Gastroesophageal sphincter (tissue), 4 donors: ENCODE data around the gene GALNTL6. TPM values are rescaled to one million over a fixed set of nuclear protein-coding genes. Genes with fewer than 3 reads are reported as not detected.

Source experiments
- ATAC-seq: fragments of 150-250 bp; one replicate; pipeline ENCODE4 v1.9.1; 2016; ENCODE audit warnings: mild to moderate bottlenecking, moderate library complexity
- H3K27ac ChIP-seq, 4 donors: fragments of 200-600 bp; sonication (generic) in 3 of 4; 1 replicate in 3 of 4; 2 replicates in 1 of 4; pipeline ENCODE4 v1.5.1; 2016 to 2019
- H3K27me3 ChIP-seq: fragments of 200-600 bp; sonication (generic); one replicate; pipeline ENCODE4 v1.5.1; 2019
- H3K36me3 ChIP-seq, 2 donors: fragments of 200-600 bp; sonication (generic); one replicate each; pipeline ENCODE4 v1.5.1; 2019; ENCODE audit warnings: control low read depth in 1 of 2
- H3K4me1 ChIP-seq, 3 donors: fragments of 200-600 bp; sonication (generic); 1 replicate in 2 of 3; 2 replicates in 1 of 3; pipeline ENCODE4 v1.5.1; 2016 to 2019; ENCODE audit warnings: control low read depth in 2 of 3
- H3K4me3 ChIP-seq, 2 donors: fragments of 200-600 bp; sonication (generic); one replicate each; pipeline ENCODE4 v1.5.1; 2019; ENCODE audit warnings: mild to moderate bottlenecking in 1 of 2, moderate library complexity in 1 of 2
- H3K9me3 ChIP-seq, 3 donors: fragments of 200-600 bp; sonication (generic); one replicate each; pipeline ENCODE4 v1.5.1; 2017 to 2019; ENCODE audit warnings: control low read depth in 2 of 3
- EP300 ChIP-seq: sonication (generic); formaldehyde crosslinking; IDR thresholded peaks from one replicate; pipeline ENCODE4 v1.6.1; 2017; ENCODE audit warnings: antibody characterized with exemption, mild to moderate bottlenecking
- POLR2A ChIP-seq, 2 donors: fragments of 450-650 bp; IDR thresholded peaks; one replicate each; pipeline ENCODE4 v1.6.1; 2017; ENCODE audit warnings: antibody characterized with exemption in 2 of 2, mild to moderate bottlenecking in 2 of 2, moderate library complexity in 1 of 2
- POLR2AphosphoS5 ChIP-seq: sonication (generic); formaldehyde crosslinking; IDR thresholded peaks from one replicate; pipeline ENCODE4 v1.6.1; 2017; ENCODE audit warnings: antibody characterized with exemption
- WGBS, 2 donors: methylation state at CpG; one replicate each; pipeline ENCODE4 v1.1.5; 2018; ENCODE audit warnings: low coverage in 1 of 2; 5-methylcytosine and 5-hydroxymethylcytosine counted together
- total RNA-seq, 4 donors: library from RNA; depleted of rRNA; stranded (reverse); fragments of >200 nt; gene quantifications; one replicate each; pipeline ENCODE4 v1.1.0, GENCODE V29; 2016
- TF ChIP-seq, protein P1 (sequence below), 4 experiments: fragments of 200-600 bp in 2 of 4; fragments of 450-650 bp in 2 of 4; sonication (generic) in 1 of 4; IDR thresholded peaks; one replicate each; pipeline ENCODE4 v1.5.1; 2017 to 2019; ENCODE audit warnings: antibody characterized with exemption in 4 of 4, mild to moderate bottlenecking in 2 of 4, moderate library complexity in 2 of 4

The GALNTL6 gene
- total RNA-seq, 4 donors from 2014 or later: not detected

- WGBS, 2 donors: 78 to 85% methylated on average over 4 to 5 of the region's 5 CpGs
- H3K27ac ChIP-seq: no peak overlapping the region
- no peak overlapping the region for H3K4me3 ChIP-seq
- no peaks in the 10 kb centered on the region for H3K4me1 ChIP-seq
- no peak for TF ChIP-seq POLR2A (IDR thresholded peaks at IDR 0.05)
- no peak for TF ChIP-seq POLR2AphosphoS5
- TF ChIP-seq, protein P1, sequence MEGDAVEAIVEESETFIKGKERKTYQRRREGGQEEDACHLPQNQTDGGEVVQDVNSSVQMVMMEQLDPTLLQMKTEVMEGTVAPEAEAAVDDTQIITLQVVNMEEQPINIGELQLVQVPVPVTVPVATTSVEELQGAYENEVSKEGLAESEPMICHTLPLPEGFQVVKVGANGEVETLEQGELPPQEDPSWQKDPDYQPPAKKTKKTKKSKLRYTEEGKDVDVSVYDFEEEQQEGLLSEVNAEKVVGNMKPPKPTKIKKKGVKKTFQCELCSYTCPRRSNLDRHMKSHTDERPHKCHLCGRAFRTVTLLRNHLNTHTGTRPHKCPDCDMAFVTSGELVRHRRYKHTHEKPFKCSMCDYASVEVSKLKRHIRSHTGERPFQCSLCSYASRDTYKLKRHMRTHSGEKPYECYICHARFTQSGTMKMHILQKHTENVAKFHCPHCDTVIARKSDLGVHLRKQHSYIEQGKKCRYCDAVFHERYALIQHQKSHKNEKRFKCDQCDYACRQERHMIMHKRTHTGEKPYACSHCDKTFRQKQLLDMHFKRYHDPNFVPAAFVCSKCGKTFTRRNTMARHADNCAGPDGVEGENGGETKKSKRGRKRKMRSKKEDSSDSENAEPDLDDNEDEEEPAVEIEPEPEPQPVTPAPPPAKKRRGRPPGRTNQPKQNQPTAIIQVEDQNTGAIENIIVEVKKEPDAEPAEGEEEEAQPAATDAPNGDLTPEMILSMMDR (IDR thresholded peaks at IDR 0.05): no peak
- no peak for TF ChIP-seq EP300
- no peak for ATAC-seq
- H3K9me3 ChIP-seq: no peaks in the 10 kb centered on the region
- no peaks in the 10 kb centered on the region for H3K27me3 ChIP-seq
- H3K36me3 ChIP-seq: no peaks in the 10 kb centered on the region
Observed at GRCh38 chr4:172927096-172927814, 1114.1 kb downstream of the GALNTL6 start.

DNA sequence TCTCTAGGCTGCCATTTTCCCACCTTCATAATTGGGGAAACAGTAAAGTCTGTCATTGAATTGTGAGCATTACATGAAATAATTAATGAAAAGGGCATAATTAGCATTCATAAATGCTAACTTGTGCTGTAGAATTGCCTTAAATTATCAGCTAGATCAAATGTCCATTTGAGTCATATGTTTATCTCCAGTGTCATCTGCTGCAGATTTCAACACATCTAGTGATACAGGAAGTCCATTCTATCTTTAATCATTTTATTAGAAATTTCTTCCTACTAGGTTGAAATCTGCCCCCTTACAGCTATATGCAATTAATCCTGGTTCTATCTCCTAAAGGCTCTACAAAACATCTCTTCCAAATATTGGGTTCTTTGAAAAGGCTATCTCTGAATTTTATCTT, 1115.1 kb downstream of the GALNTL6 start:
- Histone ChIP-seq H3K36me3 (no peaks in the 10 kb centered on the region), H3K4me3 (no peak overlapping the region), H3K9me3 (no peaks in the 10 kb centered on the region), H3K27ac (no peak overlapping the region), H3K4me1 (no peaks in the 10 kb centered on the region), H3K27me3 (no peaks in the 10 kb centered on the region)
- ATAC-seq: no peak
- TF ChIP-seq, protein P1 (IDR thresholded peaks at IDR 0.05): no peak
- TF ChIP-seq POLR2A (IDR thresholded peaks at IDR 0.05): no peak

DNA sequence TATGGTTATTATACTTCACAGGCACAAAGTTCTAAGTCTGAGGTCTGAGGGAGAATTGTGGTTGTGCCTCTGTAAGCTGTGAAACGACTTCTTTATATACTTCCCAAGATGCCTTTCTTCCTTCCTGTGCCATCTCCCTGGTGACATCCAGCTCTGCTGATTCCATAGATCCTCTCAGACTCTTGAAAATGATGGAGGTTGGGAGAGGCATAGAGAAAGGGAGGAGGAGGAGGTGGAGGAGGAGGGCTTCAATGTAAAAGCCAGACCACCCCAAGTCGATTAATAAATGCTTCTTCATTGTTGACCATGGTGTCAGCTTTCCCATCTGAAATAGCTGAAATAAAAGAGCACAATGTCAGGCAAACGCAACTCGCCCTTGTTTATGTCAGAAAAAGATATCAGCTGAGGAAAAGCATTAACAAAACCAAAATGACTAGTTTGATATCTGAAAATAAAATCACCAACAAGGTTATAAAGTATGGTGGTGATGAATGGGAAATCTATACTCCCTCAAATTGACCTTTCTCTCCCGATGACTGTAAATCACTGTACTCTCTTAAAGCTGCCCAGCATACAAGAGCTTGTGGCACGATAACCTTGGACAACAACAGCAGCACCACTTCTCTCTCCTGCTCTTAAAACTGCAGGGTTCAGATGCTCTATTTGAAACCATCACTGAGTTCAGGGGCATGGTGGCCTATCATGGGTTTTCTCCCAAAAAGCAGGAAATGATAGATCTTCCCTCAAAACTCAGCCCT, 1125.0 kb downstream of the GALNTL6 start:
- Histone ChIP-seq H3K4me1 (no peaks in the 10 kb centered on the region), H3K27ac (no peak overlapping the region), H3K36me3 (no peaks in the 10 kb centered on the region), H3K27me3 (no peaks in the 10 kb centered on the region), H3K9me3 (no peaks in the 10 kb centered on the region), H3K4me3 (no peak overlapping the region)
- WGBS, 2 donors: 61 to 80% methylated on average over 6 of the region's 6 CpGs
- TF ChIP-seq POLR2AphosphoS5 (no peak), EP300 (no peak), POLR2A (IDR thresholded peaks at IDR 0.05) (no peak)
- TF ChIP-seq, protein P1 (IDR thresholded peaks at IDR 0.05): no peak
- ATAC-seq: no peak

DNA sequence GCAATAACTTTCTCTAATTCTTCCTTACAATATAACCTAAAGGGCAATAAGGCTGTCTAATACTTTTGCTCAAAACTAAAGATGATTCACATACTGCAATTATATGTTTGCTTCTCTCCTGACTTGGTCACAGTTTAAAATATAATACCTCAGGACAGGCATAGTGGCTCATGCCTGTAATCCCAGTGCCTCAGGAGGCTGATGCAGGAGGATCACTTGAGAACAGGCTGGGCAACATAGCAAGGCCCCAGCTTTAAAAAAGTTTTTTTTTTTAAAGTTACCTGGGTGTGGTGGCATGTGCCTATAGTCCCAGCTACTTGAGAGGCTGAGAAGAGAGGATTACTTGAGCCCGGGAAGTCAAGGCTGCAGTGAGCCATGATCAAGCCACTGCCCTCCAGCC, 1125.7 kb downstream of the GALNTL6 start:
- ATAC-seq: no peak
- WGBS, 2 donors: 88 to 100% methylated on average over 1 of the region's 1 CpG
- Histone ChIP-seq H3K27me3 (no peaks in the 10 kb centered on the region), H3K4me3 (no peak overlapping the region), H3K36me3 (no peaks in the 10 kb centered on the region), H3K27ac (no peak overlapping the region), H3K4me1 (no peaks in the 10 kb centered on the region), H3K9me3 (no peaks in the 10 kb centered on the region)
- TF ChIP-seq POLR2A (IDR thresholded peaks at IDR 0.05) (no peak), POLR2AphosphoS5 (no peak), EP300 (no peak)
- TF ChIP-seq, protein P1 (IDR thresholded peaks at IDR 0.05): no peak

- WGBS, 2 donors: 63 to 73% methylated on average over 2 of the region's 3 CpGs
- Histone ChIP-seq H3K27ac (no peak overlapping the region), H3K4me3 (no peak overlapping the region), H3K27me3 (no peaks in the 10 kb centered on the region), H3K9me3 (no peaks in the 10 kb centered on the region), H3K4me1 (no peaks in the 10 kb centered on the region), H3K36me3 (no peaks in the 10 kb centered on the region)
- no peak for ATAC-seq
- TF ChIP-seq, protein P1 (IDR thresholded peaks at IDR 0.05): no peak
- TF ChIP-seq POLR2AphosphoS5 (no peak), POLR2A (IDR thresholded peaks at IDR 0.05) (no peak), EP300 (no peak)
Observed at GRCh38 chr4:172942840-172943239, 1129.6 kb downstream of the GALNTL6 start.
